Measurements from ENCODE around the gene WNT3. TPM values are rescaled to one million over a fixed set of nuclear protein-coding genes. Genes with fewer than 3 reads are reported as not detected.

The WNT3 gene
- total and polyA plus RNA-seq, 4 donors, result 0.19 to 4.3 (median 2.7) TPM

DNA sequence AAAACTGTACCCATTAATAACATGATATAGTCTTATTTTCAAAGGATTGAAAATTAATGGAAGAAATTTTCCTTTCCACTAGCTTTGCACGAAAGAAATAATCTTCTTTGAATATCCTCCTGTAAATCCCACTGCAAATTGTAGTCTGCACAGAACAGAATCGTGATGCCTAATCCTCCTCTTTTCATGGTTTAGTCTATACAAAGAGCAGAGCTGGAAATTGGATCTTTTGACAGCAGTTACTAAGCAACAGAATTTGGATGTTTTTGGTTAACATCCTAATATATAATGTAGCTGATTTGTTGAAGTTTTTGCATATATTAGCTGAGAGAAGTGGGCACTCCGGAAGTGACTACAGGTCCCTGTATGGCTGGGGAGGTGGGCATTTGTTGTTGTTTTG is 98.6 kb downstream of the WNT3 start:
- TF ChIP-seq SP1 (IDR thresholded peaks at IDR 0.05) (no peak), MAX (IDR thresholded peaks at IDR 0.05) (no peak), FOXA2 (IDR thresholded peaks at IDR 0.05) (no peak), YY1 (IDR thresholded peaks at IDR 0.05) (no peak)
- TF ChIP-seq, protein P1, sequence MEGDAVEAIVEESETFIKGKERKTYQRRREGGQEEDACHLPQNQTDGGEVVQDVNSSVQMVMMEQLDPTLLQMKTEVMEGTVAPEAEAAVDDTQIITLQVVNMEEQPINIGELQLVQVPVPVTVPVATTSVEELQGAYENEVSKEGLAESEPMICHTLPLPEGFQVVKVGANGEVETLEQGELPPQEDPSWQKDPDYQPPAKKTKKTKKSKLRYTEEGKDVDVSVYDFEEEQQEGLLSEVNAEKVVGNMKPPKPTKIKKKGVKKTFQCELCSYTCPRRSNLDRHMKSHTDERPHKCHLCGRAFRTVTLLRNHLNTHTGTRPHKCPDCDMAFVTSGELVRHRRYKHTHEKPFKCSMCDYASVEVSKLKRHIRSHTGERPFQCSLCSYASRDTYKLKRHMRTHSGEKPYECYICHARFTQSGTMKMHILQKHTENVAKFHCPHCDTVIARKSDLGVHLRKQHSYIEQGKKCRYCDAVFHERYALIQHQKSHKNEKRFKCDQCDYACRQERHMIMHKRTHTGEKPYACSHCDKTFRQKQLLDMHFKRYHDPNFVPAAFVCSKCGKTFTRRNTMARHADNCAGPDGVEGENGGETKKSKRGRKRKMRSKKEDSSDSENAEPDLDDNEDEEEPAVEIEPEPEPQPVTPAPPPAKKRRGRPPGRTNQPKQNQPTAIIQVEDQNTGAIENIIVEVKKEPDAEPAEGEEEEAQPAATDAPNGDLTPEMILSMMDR (IDR thresholded peaks at IDR 0.05; ENCODE audit: low read depth, low read length, missing input control), result no peak
- no peaks in the 10 kb centered on the region for H3K9me3 ChIP-seq (ENCODE audit: control insufficient read depth in 4 of 4, low read length in 3 of 4)
- DNase-seq (ENCODE audit: low spot score), result no peak
- 93% methylated on average over 3 of the region's 3 CpGs for WGBS
- no peaks in the 10 kb centered on the region for H3K4me1 ChIP-seq (ENCODE audit: control insufficient read depth in 4 of 4, insufficient read depth in 4 of 4, low read length in 3 of 4)
- H3K27ac ChIP-seq (ENCODE audit: low read depth in 1 of 2, low read length in 2 of 2), result no peak overlapping the region
- H3K4me3 ChIP-seq (ENCODE audit: low read depth in 1 of 3, low read length in 3 of 3), result no peak overlapping the region
- no peak overlapping the region for H3K9ac ChIP-seq (ENCODE audit: low read depth in 1 of 2, low read length in 2 of 2)
- H3K27me3 ChIP-seq (ENCODE audit: control insufficient read depth in 4 of 4, insufficient read depth in 4 of 4, low read length in 3 of 4), result no peaks in the 10 kb centered on the region
- H3K36me3 ChIP-seq (ENCODE audit: control insufficient read depth in 4 of 4, insufficient read depth in 3 of 4, low read depth in 1 of 4, low read length in 3 of 4), result peaks cover 0 to 4% (median 0%) of the 10 kb centered on the region in 4 donors

GRCh38 chr17:46717999-46718398 is 100.5 kb downstream of the WNT3 start:
- TF ChIP-seq GABPA (IDR thresholded peaks at IDR 0.05 in 1 of 2, conservative IDR thresholded peaks at IDR 0.05 in 1 of 2) (no peak), HNF4A (conservative IDR thresholded peaks at IDR 0.05) (no peak), HNF4G (IDR thresholded peaks at IDR 0.05) (no peak), EGR1 (IDR thresholded peaks at IDR 0.05; ENCODE audit: low read depth in 2 of 2) (no peak), REST (IDR thresholded peaks at IDR 0.05) (no peak), FOXA1 (IDR thresholded peaks at IDR 0.05) (no peak), JUND (IDR thresholded peaks at IDR 0.05) (no peak), TAF1 (conservative IDR thresholded peaks at IDR 0.05) (no peak), FOXA2 (IDR thresholded peaks at IDR 0.05) (no peak), YY1 (IDR thresholded peaks at IDR 0.05) (no peak), MAX (IDR thresholded peaks at IDR 0.05) (no peak), SP1 (IDR thresholded peaks at IDR 0.05) (no peak), NR2F2 (IDR thresholded peaks at IDR 0.05) (no peak), RXRA (IDR thresholded peaks at IDR 0.05) (no peak), RAD21 (IDR thresholded peaks at IDR 0.05) (no peak)
- TF ChIP-seq, protein P1 (IDR thresholded peaks at IDR 0.05; ENCODE audit: low read depth, low read length, missing input control), result no peak
- no peaks in the 10 kb centered on the region for H3K27me3 ChIP-seq (ENCODE audit: control insufficient read depth in 4 of 4, insufficient read depth in 4 of 4, low read length in 3 of 4)
- no peak overlapping the region for H3K27ac ChIP-seq (ENCODE audit: low read depth in 1 of 2, low read length in 2 of 2)
- H3K4me1 ChIP-seq (ENCODE audit: control insufficient read depth in 4 of 4, insufficient read depth in 4 of 4, low read length in 3 of 4), result no peaks in the 10 kb centered on the region
- H3K9me3 ChIP-seq (ENCODE audit: control insufficient read depth in 4 of 4, low read length in 3 of 4), result no peaks in the 10 kb centered on the region
- H3K9ac ChIP-seq (ENCODE audit: low read depth in 1 of 2, low read length in 2 of 2), result no peak overlapping the region
- WGBS, result 96% methylated on average over 4 of the region's 4 CpGs
- no peak for DNase-seq (ENCODE audit: low spot score)
- H3K36me3 ChIP-seq (ENCODE audit: control insufficient read depth in 4 of 4, insufficient read depth in 3 of 4, low read depth in 1 of 4, low read length in 3 of 4), result peaks cover 0 to 14% (median 3%) of the 10 kb centered on the region in 4 donors
- H3K4me3 ChIP-seq (ENCODE audit: low read depth in 1 of 3, low read length in 3 of 3), result no peak overlapping the region

Other genes starting within 250 kb of the WNT3 start
- gene ARL17A, start 239.0 kb downstream of the WNT3 start, total RNA-seq, result 1 to 10 TPM; 4.8 to 6.1 TPM
- gene ARL17A, start 239.0 kb downstream of the WNT3 start, polyA plus RNA-seq, result 1 to 10 TPM; 1.2 to 7.8 TPM
- gene NSF, start 228.0 kb downstream of the WNT3 start, total RNA-seq, result 10 to 100 TPM; 18.3 to 24.0 TPM
- 10 to 100 TPM in 1 of 2 donors, 1 to 10 TPM in 1; 7.5 to 12.4 TPM for gene NSF, start 228.0 kb downstream of the WNT3 start, polyA plus RNA-seq
- gene WNT9B, start 32.9 kb upstream of the WNT3 start, total RNA-seq, result under 1 TPM; 0.08 to 0.14 TPM
- gene WNT9B, start 32.9 kb upstream of the WNT3 start, polyA plus RNA-seq, result under 1 TPM in 1 of 2 donors, not detected in 1; 0.10 TPM
- 10 to 100 TPM; 19.9 to 43.8 TPM for gene GOSR2, start 104.5 kb upstream of the WNT3 start, total RNA-seq
- 10 to 100 TPM; 20.6 to 21.4 TPM for gene GOSR2, start 104.5 kb upstream of the WNT3 start, polyA plus RNA-seq
- not detected for gene RPRML, start 160.6 kb upstream of the WNT3 start, total RNA-seq
- gene RPRML, start 160.6 kb upstream of the WNT3 start, polyA plus RNA-seq, result under 1 TPM in 1 of 2 donors, not detected in 1; 0.06 TPM